Measurements from ENCODE around the gene HOXB4. TPM values are rescaled to one million over a fixed set of nuclear protein-coding genes. Genes with fewer than 3 reads are reported as not detected.

The HOXB4 gene
- total RNA-seq, 1 donor from 2014 or later = 2.4 TPM

- ATAC-seq = no peak
Measured at GRCh38 chr17:48528153-48528935, 49.8 kb downstream of the HOXB4 start.

GRCh38 chr17:48527547-48527932 lies 50.6 kb downstream of the HOXB4 start:
- ATAC-seq = no peak

- ATAC-seq = no peak
Measured at GRCh38 chr17:48526608-48527546, 51.3 kb downstream of the HOXB4 start.

Other genes with a start within 250 kb of the HOXB4 start
- gene SKAP1, start 148.1 kb downstream of the HOXB4 start, total RNA-seq = 0.68 TPM
- 0.24 TPM for gene HOXB1, start 47.3 kb downstream of the HOXB4 start, total RNA-seq
- 14.1 TPM for gene HOXB2, start 33.2 kb downstream of the HOXB4 start, total RNA-seq
- 6.0 TPM for gene HOXB3, start 11.9 kb upstream of the HOXB4 start, total RNA-seq
- gene HOXB5, start 15.4 kb upstream of the HOXB4 start, total RNA-seq = 0.16 TPM
- 0.28 TPM for gene HOXB6, start 26.6 kb upstream of the HOXB4 start, total RNA-seq
- gene HOXB7, start 32.7 kb upstream of the HOXB4 start, total RNA-seq = 2.1 TPM
- gene HOXB8, start 36.9 kb upstream of the HOXB4 start, total RNA-seq = not detected
- not detected for gene HOXB9, start 48.0 kb upstream of the HOXB4 start, total RNA-seq
- not detected for gene PRAC1, start 144.2 kb upstream of the HOXB4 start, total RNA-seq
- gene PRAC2, start 144.8 kb upstream of the HOXB4 start, total RNA-seq = not detected
- not detected for gene HOXB13, start 150.4 kb upstream of the HOXB4 start, total RNA-seq
- gene TTLL6, start 238.9 kb upstream of the HOXB4 start, total RNA-seq = 0.12 TPM